Epithelial cell of proximal tubule (primary cell): Measurements from ENCODE around the gene DLG1. TPM values are rescaled to one million over a fixed set of nuclear protein-coding genes. Genes with fewer than 3 reads are reported as not detected.

ENCODE experiments used
- DNase-seq: peaks from one replicate; pipeline ENCODE4 v3.0.0-alpha.2; 2011; ENCODE audit warnings: low read depth
- H3K4me3 ChIP-seq: 2 replicates; pipeline ENCODE4 v1.5.1; 2011; ENCODE audit warnings: low read depth, mild to moderate bottlenecking, low read length
- CTCF ChIP-seq: conservative IDR thresholded peaks from 2 replicates; pipeline ENCODE4 v1.5.1; 2012; ENCODE audit warnings: low read depth, mild to moderate bottlenecking, low read length
- total RNA-seq: library from RNA; depleted of rRNA; stranded (reverse); fragments of >200 nt; gene quantifications from 2 replicates; pipeline ENCODE4 v1.2.3, GENCODE V29; 2015

The DLG1 gene
- total RNA-seq: 49.7 and 67.6 TPM in 2 replicates

- TF ChIP-seq CTCF: no peak
- peak; percentile 90 for DNase-seq
- peak within 1 kb of the TSS; percentile 86 for H3K4me3 ChIP-seq
Observed at GRCh38 chr3:197298341-197298944, at the start of gene DLG1. Gene DLG1, minus strand, starts transcription at chr3:197298612. Its CDS starts 1,408 bp downstream, at chr3:197297204.

- DNase-seq: no peak
- no peak overlapping the region for H3K4me3 ChIP-seq
- no peak for TF ChIP-seq CTCF
Observed at GRCh38 chr3:197348014-197348413, 49.6 kb upstream of the DLG1 start.

GRCh38 chr3:197345390-197345789 lies 47.0 kb upstream of the DLG1 start:
- TF ChIP-seq CTCF: no peak
- no peak for DNase-seq
- H3K4me3 ChIP-seq: no peak overlapping the region

GRCh38 chr3:197344582-197345318 lies 46.3 kb upstream of the DLG1 start:
- DNase-seq: no peak
- no peak for TF ChIP-seq CTCF
- no peak overlapping the region for H3K4me3 ChIP-seq

- no peak overlapping the region for H3K4me3 ChIP-seq
- TF ChIP-seq CTCF: no peak
- no peak for DNase-seq
Observed at GRCh38 chr3:197343656-197344408, 45.4 kb upstream of the DLG1 start.

- TF ChIP-seq CTCF: no peak
- no peak for DNase-seq
- no peak overlapping the region for H3K4me3 ChIP-seq
Observed at GRCh38 chr3:197343111-197343510, 44.7 kb upstream of the DLG1 start.

GRCh38 chr3:197340521-197340871 lies 42.1 kb upstream of the DLG1 start:
- H3K4me3 ChIP-seq: no peak overlapping the region
- TF ChIP-seq CTCF: no peak
- no peak for DNase-seq
